HG03196 (cell line): ENCODE results near the gene MIPOL1.
"Not testable (repeated sequence)": the region's sequence is repeated elsewhere in the genome, so short reads cannot be mapped to it uniquely, and the experiment has no call there.

ENCODE experiments used
- ATAC-seq: cut with Tn5 transposase; IDR thresholded peaks from one replicate; pipeline ENCODE4 v1.9.1; 2021; ENCODE audit not compliant: unreplicated experiment

Gene MIPOL1

DNA sequence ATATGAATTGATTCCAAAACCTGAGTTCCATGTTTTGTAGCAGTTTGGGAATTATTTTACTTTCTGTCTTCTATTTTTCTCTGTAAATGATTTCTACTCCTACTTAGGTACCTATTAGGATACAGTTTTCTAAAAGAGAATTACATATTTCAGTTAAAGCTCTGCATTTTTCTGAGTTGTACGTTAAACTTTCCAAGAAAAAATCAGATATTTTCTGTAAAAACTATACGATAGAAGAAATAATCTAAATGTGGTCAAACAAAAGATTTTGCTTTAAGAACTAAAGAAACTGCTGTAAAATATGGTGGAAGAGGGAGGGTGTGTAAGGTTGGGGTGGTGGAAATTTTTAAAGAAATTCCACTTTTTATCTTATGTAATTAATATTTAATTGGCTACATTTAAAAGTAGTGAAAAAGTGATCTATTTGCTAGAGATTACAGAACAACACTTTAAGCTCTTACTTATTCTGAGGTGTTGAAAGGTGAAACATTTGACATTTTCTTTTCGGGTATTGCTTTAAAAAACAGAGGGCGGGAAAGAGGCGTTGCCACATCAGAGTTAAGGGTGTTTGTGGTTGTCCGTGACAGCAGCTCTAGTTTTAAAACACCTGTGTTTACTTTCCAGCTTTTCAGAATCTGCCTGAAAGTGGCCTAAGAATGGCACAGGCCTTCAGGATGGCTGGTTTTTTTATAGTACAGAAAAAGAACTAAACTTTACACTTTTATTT, 187.3 kb downstream of the MIPOL1 start:
- ATAC-seq, result no peak

DNA sequence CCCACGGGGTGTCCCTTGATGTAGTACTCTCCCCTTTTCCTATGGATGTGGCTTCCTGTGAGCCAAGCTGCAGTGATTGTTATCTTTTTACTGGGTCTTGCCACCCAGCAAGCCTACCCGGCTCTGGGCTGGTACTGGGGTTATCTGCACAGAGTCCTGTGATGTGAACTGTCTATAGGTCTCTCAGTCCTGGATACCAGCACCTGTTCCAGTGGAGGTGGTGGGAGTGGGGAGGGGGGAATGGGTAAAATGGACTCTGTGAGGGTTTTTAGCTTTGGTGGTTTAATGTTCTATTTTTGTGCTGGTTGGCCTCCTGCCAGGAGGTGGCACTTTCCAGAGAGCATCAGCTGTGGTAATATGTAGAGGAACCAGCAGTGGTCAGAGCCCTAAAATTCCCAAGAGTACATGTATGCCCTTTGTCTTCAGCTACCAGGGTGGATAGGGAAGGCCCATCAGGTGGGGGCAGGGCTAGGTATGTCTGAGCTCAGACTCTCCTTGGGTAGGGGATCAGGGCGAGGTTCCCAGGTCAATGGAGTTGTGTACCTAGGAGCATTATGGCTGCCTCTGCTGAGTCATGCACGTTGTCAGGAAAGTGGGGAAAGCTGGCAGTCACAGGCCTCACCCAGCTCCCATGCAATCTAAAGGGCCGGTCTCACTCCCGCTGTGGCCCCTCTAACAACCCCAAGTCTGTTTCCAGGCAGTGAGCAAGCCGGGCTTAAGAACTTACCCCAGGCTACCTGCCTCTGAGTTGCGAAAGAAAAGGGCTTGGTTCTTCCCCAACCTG, 199.6 kb downstream of the MIPOL1 start:
- ATAC-seq, result not testable (repeated sequence)

DNA sequence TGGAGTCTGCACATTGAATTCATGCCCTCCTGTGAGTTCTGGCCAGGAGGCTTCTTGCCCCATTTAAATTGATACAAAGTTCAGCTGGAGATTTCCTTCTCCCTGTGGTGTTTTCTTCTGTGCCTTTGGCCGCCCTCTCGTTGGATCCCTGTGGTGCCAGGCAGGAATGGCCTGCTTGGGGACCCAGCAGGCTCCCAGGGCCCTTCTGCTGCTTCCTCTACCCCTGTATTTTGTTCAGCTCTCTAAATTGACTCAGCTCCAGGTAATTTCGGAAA, 200.1 kb downstream of the MIPOL1 start:
- no peak for ATAC-seq

DNA sequence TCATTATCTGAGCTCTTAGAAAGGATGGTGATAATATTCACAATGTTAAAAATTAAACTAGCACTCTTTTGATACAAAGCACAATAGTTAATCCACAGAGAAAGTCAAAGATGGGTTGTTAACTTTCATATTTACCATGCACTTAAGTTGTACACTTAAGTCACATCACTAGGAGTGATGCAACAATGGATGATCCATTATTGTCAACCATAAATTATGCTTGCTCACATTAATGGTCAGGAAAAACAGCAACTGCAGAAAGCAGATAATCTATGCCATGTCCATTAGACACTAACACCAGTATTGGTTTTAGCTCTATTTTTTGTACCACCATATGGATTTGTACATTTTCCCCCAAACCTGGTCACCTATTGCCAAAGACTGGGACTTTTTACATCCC, 201.8 kb downstream of the MIPOL1 start:
- no peak for ATAC-seq

DNA sequence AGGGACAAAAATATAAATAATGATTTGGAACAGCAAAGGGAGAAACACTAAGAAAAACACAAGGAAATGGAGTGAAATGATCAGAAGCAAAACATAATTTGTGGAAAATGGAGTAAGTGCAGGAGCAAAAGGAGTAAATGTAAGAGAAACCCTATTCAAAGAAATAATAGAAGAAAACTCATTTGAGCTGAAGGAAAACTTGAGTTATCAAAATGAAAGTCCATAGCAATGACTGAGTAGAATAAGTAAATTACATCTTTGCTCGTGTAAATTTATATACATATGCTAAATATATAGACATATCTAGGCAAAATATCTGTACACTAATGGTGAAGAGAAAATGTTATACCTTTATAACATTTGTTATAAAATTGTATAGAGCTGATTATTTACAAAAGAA, 203.4 kb downstream of the MIPOL1 start:
- ATAC-seq, result no peak

DNA sequence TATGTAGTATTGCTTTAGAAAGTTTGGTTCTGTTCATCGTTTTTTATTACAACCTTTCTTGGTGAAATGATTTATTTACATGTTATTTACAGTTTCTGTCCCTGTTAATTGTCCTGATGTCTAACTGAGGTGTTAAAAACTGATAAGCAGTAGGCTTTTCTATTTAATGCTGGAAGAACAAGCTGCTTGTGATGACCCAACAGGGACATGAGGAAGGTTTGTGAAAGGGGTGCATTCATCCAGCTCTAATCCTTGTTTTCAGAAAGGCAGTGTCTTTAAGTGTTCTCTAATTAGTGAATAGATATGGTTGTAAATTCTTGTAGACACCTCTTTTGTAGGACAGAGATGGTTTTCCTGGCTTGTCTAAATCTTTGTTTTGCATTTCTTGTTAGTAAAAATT, 205.9 kb downstream of the MIPOL1 start:
- ATAC-seq, result no peak

DNA sequence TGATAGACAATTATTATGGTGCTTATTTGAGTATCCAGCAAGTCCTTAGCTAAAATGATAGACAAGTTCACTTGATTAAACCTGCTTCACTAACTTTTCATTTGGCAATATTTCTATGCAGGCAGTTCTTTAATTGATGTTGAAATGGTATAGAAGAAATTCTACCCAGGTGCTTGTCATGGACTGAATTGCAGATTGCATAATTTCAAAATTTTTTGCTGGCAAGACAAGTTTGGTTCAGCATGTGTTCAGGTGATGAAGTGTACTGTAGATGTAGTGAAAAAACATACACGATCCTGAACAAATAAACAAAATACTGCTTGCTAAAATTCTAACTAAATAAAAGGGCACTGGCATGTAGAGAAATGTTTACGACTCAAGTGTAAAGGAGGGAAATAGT, 208.4 kb downstream of the MIPOL1 start:
- ATAC-seq, result no peak

DNA sequence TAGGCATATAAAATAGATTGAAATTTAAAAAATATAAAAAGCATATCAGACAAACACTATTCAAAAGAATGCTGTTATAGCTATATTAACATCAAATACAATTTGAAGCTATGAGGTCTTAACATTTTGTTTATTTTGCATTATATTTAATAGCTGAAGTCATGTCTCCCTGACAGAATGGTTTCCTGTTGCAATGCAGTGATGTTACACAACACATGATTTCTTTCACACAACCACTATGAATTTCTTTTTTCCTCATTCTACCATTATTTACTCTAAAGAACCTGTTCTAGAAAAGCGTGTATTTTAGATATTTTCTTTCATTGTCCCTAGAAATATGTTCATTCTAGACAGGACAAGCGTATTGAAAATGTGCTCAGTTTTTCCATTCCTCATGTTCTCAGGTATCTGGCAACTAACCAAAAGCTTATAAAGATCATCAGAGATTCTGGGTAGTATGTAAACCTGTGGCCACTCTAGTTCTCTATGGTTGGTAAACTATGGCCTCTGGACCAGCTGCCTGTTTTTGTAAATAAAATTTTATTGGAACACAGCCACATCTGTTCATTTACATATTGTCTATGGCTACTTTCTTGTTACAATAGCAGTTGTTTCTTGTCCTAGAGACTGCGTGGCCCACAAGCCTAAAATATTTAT, 213.5 kb downstream of the MIPOL1 start:
- no peak for ATAC-seq

DNA sequence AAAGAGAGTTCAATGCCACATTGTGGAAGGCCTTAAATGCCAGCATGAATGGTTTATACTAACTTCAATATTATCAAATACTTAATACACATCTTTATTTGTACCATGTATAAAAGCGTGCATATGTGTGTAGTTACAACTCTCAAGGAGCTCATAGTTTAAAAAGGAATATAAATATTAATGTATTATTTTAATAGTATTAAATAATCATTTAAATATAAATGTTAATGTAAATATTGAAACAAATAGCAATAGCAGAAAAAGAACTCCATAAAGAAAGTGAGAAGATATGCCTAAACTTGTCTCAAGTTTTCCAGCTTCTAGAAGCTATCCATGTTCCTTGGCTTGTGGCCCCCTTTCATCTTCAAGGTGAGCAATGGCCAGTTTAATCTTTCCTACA, 215.3 kb downstream of the MIPOL1 start:
- ATAC-seq, result no peak

DNA sequence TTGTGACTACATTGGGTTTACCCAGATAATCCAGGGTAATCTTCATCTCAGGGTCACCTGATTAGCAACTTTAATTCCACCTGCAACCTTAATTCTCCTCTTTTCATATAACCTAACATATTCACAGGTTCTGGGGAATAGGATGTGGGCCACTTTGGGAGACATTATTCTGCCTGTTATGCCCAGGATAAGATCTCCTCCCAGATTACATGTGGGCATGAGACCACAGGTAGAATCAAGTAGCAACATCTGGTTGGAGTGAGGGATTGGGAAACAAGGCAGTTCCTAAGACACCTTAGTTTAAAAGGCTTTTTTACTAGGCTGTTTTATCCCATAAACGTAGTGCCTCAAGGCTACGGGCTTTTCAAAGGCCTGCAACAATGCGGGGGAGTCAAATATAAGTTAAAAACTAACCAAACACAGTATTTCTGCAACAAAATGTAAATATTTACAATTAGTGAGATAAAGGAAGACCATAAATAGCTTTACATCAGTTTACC, 215.8 kb downstream of the MIPOL1 start:
- no peak for ATAC-seq

DNA sequence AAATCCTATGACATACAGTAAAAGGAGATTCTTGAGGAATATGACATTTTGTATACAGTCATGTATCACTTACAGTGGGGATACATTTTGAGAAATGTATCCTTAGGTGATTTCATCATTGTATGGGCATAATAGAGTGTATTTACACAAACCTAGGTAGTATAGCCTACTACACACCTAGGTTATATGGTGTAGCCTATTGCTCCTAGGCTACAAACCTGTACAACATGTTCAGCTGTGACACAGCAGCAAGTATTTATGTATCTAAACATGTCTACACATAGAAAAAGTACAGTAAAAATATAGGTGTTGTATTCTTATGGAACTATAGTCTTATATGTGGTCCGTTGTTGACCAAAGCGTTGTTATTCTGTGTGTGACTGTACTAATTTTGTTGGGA, 218.5 kb downstream of the MIPOL1 start:
- ATAC-seq, result no peak

DNA sequence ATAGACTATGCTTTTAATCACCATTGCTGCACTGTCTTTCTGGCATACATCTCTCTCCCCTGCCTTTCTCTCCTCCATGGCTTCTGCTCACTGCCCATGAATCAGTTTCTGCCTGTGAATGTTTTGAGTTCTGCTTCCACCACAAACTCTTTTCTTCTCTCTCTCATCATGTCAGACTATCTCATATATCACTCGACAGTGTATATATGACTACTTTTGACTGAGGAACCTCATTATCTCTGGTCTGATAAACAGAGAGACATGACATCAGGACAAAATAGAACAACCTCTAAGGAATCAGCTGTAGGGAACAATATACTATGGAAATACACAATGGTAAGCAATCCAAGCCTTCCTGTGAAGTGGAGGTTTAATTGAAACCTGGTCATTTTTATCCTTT, 219.4 kb downstream of the MIPOL1 start:
- no peak for ATAC-seq

DNA sequence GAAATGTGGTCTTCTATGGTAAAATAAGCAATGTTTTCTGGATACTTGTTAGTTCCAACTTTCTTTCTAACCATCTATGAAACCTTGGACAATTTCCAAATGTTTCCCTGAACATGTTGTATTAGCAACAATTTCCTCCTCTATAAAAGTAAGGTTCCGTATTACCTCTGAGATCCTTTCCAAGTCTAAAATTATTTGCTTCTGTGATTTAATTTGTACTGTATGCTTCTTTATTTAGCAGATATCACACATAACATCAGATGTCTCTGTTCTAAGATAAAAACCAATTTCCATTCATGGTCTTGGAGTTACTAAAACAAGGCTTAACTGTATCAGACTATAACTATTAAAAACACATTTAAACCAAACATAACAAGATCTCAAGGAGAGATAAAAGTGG, 220.1 kb downstream of the MIPOL1 start:
- ATAC-seq, result no peak

DNA sequence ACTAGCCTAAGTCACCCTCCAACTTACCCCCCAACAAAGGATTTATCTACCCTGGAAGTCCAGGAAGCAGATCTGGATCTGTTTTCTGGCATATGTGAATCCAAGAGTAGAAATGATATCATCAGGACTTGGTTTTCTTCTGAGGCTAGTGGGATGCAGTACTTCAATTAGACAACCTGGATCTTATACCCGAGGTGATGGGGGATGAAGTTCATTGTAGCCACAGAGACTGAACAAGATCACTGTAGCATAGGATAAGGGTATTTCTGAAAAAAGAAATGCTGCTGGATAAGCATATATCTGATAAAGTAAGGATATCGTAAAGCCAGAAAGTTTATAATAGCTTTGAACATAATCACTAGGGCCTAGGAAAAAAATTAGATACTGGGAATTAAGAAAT, 222.9 kb downstream of the MIPOL1 start:
- ATAC-seq, result no peak

DNA sequence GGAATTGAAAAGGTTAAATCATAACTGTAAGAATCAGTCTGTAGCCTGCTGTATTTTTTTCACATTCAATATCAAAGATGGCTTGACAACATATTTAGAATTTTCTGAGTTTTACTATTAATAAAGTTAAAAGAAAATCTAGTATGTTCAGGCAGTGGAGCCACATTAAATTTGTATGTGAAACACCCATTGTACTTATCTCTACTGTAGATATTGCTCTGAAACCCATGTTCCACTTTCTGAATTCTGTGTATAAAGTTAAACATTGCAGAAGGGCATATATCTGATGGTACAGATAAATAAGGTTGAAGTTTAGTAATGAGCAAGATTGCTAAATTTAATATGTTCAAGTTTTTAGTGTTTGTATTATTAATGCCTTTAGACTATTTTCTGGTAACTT, 224.6 kb downstream of the MIPOL1 start:
- ATAC-seq, result no peak

DNA sequence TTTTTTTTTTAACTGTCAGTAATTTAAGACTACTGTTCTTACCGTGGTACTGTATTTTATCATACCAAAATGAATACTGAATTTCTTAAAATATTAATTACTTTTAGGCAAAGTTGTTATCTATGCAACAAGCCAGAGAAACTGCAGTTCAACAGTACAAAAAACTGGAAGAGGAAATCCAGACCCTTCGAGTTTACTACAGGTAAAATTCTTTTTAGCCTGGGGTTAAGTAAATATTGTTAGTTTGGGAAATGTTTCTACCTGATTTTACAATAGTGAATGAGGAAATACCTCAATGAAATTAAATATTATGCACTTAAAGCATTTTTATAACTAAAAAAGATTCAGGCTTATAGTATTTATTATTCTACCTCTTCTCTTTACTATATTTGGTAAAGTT, 225.0 kb downstream of the MIPOL1 start:
- no peak for ATAC-seq

DNA sequence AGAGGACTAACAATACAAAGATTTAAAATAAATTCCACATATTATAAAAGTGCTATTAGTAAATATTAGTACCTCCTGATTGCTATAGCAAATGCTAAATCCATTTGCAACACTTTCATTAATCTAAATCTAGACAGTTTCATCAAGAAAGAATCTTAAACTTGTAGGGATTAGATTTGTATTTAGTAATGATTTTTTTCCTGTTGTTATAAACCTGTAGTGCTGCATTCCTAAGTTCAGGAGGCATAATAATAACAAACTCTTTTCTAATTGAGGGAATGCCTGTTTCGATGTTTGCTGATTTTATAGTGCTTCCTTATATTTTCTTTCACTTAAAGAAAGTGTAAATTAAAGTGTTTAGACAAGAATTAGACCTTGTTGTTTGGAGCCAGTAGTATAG, 231.2 kb downstream of the MIPOL1 start:
- ATAC-seq, result no peak

DNA sequence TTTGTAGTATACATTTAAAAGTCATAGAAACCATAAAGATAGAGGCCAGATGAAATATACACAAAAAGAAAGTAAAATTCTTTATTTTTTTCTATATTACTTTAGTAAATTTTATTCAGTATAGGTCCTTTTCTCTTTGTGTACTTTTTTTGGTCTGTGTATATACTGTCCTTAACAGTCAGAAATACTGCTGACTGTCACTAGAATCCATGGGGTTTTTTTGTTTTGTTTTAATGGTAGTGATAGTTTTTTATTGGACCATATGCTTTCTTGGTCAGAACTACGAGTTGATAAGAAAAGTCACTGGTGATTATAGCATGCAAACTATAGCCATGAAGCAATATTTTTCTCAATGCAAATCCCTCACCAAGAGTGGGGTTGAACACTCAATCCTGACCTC, 231.9 kb downstream of the MIPOL1 start:
- no peak for ATAC-seq

DNA sequence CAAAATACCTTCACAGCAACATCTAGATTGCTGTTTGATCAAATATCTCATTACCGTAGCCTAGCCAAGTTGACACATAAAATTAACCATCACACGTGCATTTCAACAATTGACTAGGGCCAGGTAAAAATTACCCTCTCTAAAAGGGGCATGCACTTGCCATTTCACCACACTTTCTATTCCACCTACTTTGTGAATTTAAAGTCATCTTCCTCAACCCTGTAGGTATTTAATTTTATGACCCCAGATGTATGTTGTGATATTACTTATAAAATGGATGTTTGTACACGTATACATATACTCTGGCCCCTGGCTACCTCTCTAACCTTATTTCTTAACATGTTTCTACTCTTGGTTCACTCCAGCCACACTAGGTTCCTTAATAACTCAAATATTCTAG, 237.1 kb downstream of the MIPOL1 start:
- no peak for ATAC-seq

DNA sequence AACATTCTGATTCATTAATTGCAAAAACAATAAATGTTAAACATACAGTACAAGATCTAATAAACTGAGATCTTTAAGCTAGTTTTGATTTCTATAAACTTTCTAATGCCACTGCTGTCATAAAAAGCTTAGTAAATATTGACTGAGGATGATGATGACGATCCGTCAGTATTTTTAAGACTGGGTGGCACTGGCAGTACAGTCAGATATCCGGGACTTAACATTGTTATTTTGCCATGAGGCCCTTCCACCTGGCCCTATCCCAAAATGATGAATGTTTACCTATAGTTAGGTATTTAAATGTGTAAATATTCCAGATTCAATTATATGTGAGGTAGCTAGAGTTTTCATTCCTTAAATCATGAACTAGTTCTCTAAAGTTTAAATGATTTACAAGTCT, 238.8 kb downstream of the MIPOL1 start:
- no peak for ATAC-seq

DNA sequence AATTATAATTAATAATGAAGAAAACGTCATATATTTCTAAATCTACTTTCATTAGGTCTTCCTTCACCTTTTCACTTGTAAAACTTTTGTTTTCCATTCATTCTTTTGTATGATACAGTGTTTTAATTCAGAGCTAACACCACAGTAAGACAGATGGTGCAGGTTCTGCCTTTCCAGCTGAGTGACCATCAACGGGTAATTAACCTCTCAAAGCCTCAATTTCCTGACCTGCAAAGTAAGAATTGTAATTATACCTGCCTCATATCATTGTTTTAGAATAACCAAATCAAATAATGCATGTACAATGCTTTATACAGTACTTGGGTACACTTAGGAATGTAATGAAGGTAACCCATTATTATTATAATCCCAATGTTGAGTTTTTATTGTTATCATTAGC, 239.8 kb downstream of the MIPOL1 start:
- no peak for ATAC-seq

DNA sequence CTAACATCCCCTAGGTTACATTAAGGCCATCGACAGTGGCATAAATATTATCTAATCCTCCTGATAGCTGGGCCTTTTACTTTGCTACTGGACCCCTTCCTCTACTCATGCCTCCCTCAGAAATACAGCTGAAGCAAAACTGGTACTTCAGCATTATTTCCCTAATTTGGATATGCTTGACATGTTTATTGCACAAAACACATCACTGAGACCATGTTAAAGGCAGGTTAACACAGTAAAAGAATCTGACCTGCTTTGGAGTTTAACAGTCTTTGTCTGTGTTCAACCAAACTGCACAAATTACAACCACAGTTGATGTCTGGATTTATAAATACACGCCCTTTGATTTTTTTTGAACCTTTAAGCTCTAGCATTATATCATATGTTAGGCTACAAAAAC, 240.7 kb downstream of the MIPOL1 start:
- no peak for ATAC-seq
